ENCODE data around the gene PLCH1. TPM values are rescaled to one million over a fixed set of nuclear protein-coding genes. Genes with fewer than 3 reads are reported as not detected.

Gene PLCH1
- total RNA-seq, 1 experiment from 2014 or later, result 13.4 TPM

- no peaks in the 10 kb centered on the region for H3K9me3 Mint-ChIP-seq (ENCODE audit: low read depth, unreplicated experiment)
- intact Hi-C loops (cut with micrococcal nuclease; ENCODE audit: unreplicated experiment), result loop anchor here (2.0 kb wide), 2 partner anchors 32 to 72 kb away; no protein-coding TSS in a partner anchor
- H3K27ac Mint-ChIP-seq (ENCODE audit: unreplicated experiment), result peak overlapping the region; percentile 98
- H3K4me3 Mint-ChIP-seq (ENCODE audit: low read depth, unreplicated experiment), result peak overlapping the region; percentile 88
- BruUV-seq (replicated peaks), result no TSS peak
- H3K36me3 Mint-ChIP-seq (ENCODE audit: insufficient read depth, unreplicated experiment), result peaks cover 22% of the 10 kb centered on the region
- CTCF ChIA-PET, result no interaction called here
- H3K27me3 Mint-ChIP-seq (ENCODE audit: unreplicated experiment), result no peaks in the 10 kb centered on the region
- H3K4me1 Mint-ChIP-seq (ENCODE audit: low read depth, unreplicated experiment), result peaks cover 30% of the 10 kb centered on the region
- no peak for TF ChIP-seq CTCF (IDR thresholded peaks at IDR 0.05; ENCODE audit: unreplicated experiment)
- no peak for DNase-seq
Observed at GRCh38 chr3:155736381-155736780, 8.5 kb downstream of the PLCH1 start.

GRCh38 chr3:155730843-155731242 is 14.0 kb downstream of the PLCH1 start:
- Mint-ChIP-seq H3K36me3 (ENCODE audit: insufficient read depth, unreplicated experiment) (no peaks in the 10 kb centered on the region), H3K4me3 (ENCODE audit: low read depth, unreplicated experiment) (no peak overlapping the region), H3K27ac (ENCODE audit: unreplicated experiment) (no peak overlapping the region), H3K4me1 (ENCODE audit: low read depth, unreplicated experiment) (no peaks in the 10 kb centered on the region), H3K27me3 (ENCODE audit: unreplicated experiment) (no peaks in the 10 kb centered on the region), H3K9me3 (ENCODE audit: low read depth, unreplicated experiment) (no peaks in the 10 kb centered on the region)
- CTCF ChIA-PET, result no interaction called here
- no TSS peak for BruUV-seq (replicated peaks)
- intact Hi-C loops (cut with micrococcal nuclease; ENCODE audit: unreplicated experiment), result no loop called here
- no peak for TF ChIP-seq CTCF (IDR thresholded peaks at IDR 0.05; ENCODE audit: unreplicated experiment)
- DNase-seq, result peak; percentile 43

- BruUV-seq (replicated peaks), result no TSS peak
- Mint-ChIP-seq H3K27ac (ENCODE audit: unreplicated experiment) (no peak overlapping the region), H3K9me3 (ENCODE audit: low read depth, unreplicated experiment) (peaks cover 5% of the 10 kb centered on the region), H3K36me3 (ENCODE audit: insufficient read depth, unreplicated experiment) (no peaks in the 10 kb centered on the region), H3K4me1 (ENCODE audit: low read depth, unreplicated experiment) (no peaks in the 10 kb centered on the region), H3K4me3 (ENCODE audit: low read depth, unreplicated experiment) (no peak overlapping the region), H3K27me3 (ENCODE audit: unreplicated experiment) (no peaks in the 10 kb centered on the region)
- no peak for TF ChIP-seq CTCF (IDR thresholded peaks at IDR 0.05; ENCODE audit: unreplicated experiment)
- CTCF ChIA-PET, result interaction anchor here (0.7 kb wide), 1 partner anchor 108 kb away, joined by 5 read pairs; no protein-coding TSS in a partner anchor
- intact Hi-C loops (cut with micrococcal nuclease; ENCODE audit: unreplicated experiment), result no loop called here
- no peak for DNase-seq
Observed at GRCh38 chr3:155727836-155728235, 17.0 kb downstream of the PLCH1 start.

GRCh38 chr3:155714295-155714718 is 30.6 kb downstream of the PLCH1 start:
- Mint-ChIP-seq H3K36me3 (ENCODE audit: insufficient read depth, unreplicated experiment) (no peaks in the 10 kb centered on the region), H3K27ac (ENCODE audit: unreplicated experiment) (no peak overlapping the region), H3K9me3 (ENCODE audit: low read depth, unreplicated experiment) (peaks cover 7% of the 10 kb centered on the region), H3K4me3 (ENCODE audit: low read depth, unreplicated experiment) (no peak overlapping the region), H3K27me3 (ENCODE audit: unreplicated experiment) (no peaks in the 10 kb centered on the region), H3K4me1 (ENCODE audit: low read depth, unreplicated experiment) (peaks cover 9% of the 10 kb centered on the region)
- intact Hi-C loops (cut with micrococcal nuclease; ENCODE audit: unreplicated experiment), result no loop called here
- TF ChIP-seq CTCF (IDR thresholded peaks at IDR 0.05; ENCODE audit: unreplicated experiment), result no peak
- DNase-seq, result peak; percentile 36
- CTCF ChIA-PET, result interaction anchor here (1.0 to 3.7 kb wide), 5 partner anchors 9 to 108 kb away, joined by 4 to 12 read pairs (median 10); partner anchors contain the start of gene C3orf33
- BruUV-seq (replicated peaks), result no TSS peak

Measured in Calu3 (cell line).